Cortex of kidney (tissue), 1 donor: Measurements from ENCODE around the gene EIF2B1.
A peak's percentile ranks its signal among the peaks of the same experiment; 100 is the strongest.

Experiments used
- DNase-seq: peaks from one replicate; lab custom pipeline; 2025; lab: John Stamatoyannopoulos, UW

The EIF2B1 gene

DNA sequence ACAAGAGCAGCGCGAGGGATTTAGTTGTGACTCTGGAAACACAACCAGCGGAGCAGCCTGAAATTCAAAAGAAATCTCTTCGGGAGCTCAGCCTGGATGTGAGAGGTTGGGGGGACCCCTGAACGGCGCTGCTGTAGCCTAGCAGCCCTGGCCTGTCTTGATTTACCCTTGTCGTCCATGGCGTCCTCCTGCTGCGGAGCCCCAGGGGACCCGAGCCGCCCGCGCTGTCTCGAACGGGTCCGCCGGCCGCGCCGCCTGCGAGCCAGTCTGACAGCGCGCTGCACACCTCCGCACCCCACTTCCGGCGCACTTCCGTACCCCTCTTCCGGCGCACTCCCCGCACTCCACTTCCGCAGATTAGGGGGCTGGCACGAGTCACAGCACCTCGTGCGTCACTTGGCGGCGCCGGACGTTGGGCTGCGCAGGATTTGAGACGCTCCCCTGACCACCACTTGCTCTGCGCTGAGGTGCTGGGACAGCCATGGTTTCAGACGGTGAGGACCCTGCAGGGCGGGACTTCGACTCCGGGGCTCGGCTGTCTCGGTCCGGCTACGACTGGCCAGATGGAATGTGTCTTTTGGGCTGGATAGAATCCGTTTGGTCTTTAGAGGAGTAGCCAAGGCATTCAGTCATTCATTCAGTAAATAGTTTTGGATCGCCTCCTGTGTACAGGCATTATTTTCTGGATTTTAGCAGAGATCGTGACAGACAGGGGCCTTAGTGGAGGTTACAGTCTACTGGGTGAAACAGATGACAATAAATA, at the start of gene EIF2B1, which contains the start of gene GTF2H3:
TSS of gene EIF2B1 (minus strand) at position 308 of the 763 bp plus-strand sequence. CDS start at position 179, 129 bp downstream.
TSS of gene GTF2H3 (plus strand) at position 451 of the 763 bp plus-strand sequence. CDS start at position 482, 31 bp downstream.
- peak; percentile 73 for DNase-seq

- DNase-seq: no peak
Observed at GRCh38 chr12:123681605-123682004, 48.1 kb upstream of the EIF2B1 start.

- no peak for DNase-seq
Observed at GRCh38 chr12:123678981-123679380, 45.5 kb upstream of the EIF2B1 start.

DNA sequence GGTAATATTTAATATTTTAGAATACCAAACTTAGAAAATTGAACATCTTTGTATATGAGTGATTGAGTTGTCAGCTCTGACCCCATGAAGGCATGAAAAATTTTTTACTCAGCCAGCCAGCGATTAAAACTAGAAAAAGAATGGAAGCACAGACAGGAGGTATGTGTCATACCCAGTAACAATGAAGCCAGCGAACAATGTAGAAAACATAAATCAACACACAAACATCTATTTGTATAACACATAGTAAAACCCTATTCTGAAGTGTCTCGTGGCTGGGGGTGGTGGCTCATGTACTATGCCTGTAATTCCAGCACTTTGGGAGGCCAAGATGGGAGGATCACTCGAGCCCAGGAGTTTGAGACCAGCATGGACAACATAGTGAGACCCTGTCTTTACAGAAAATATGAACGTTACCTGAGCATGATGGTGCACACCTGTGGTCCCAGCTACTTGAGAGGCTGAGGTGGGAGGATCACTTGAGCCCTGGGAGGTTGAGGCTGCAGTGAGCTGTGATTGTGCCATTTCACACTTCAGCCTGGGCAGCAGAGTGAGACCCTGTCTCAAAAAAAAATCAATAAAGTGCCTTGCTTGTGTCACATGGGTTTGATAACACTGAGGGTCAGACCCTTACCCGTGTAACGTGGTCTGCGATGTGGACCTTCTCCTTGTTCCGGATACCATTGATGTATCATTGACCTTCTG, 43.3 kb upstream of the EIF2B1 start:
- no peak for DNase-seq

GRCh38 chr12:123675436-123675835, 42.0 kb upstream of the EIF2B1 start:
- no peak for DNase-seq

DNA sequence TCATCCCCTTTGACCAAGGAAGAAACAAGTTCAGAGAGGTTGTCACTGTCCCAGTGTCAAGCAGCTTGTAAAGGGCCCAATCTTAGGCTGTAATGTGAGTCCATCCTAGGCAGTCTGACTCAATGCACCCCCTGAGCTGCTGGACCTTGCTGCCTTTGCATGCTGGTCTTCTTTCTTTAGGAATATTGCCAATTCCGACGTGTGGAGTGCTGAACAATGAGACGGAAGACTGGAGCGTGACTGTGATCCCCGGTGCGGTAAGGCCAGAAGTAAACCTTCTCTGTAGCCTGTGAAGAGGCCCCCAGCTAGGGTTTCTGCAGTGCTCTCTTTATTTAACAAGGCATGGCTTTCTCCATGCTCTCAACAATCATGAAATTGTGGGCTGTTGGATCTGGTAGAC, 38.4 kb upstream of the EIF2B1 start:
- DNase-seq: no peak

- peak; percentile 37 for DNase-seq
Observed at GRCh38 chr12:123670882-123671728, 37.6 kb upstream of the EIF2B1 start, which contains the start of gene TCTN2. Gene TCTN2 (plus strand): TSS chr12:123671113. CDS start chr12:123671241, 128 bp downstream.

DNA sequence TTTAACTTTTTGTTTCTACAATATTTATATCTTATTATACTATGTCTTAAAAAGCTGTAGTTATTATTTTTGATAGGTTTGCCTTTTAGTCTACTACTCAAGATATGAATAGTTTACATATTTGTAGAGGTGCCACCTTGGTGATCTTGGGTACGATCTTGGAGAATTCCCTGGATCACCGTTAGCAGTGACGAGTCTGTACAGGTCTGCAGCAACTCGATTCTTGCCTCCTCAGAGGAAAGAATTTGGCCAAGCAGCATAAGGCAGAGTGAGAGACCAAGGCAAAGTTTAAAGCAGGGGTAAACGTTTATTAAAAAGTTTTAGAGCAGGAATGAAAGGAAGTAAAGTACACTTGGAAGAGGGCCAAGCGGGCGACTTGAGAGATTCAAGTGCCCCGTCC, 34.3 kb upstream of the EIF2B1 start:
- no peak for DNase-seq

GRCh38 chr12:123659996-123660727, 26.7 kb upstream of the EIF2B1 start:
- DNase-seq: no peak

- no peak for DNase-seq
Observed at GRCh38 chr12:123657211-123657610, 23.7 kb upstream of the EIF2B1 start.

GRCh38 chr12:123656392-123656791, 22.9 kb upstream of the EIF2B1 start:
- no peak for DNase-seq

- no peak for DNase-seq
Observed at GRCh38 chr12:123655420-123655819, 21.9 kb upstream of the EIF2B1 start.

GRCh38 chr12:123654129-123654701, 20.7 kb upstream of the EIF2B1 start:
- DNase-seq: no peak

DNA sequence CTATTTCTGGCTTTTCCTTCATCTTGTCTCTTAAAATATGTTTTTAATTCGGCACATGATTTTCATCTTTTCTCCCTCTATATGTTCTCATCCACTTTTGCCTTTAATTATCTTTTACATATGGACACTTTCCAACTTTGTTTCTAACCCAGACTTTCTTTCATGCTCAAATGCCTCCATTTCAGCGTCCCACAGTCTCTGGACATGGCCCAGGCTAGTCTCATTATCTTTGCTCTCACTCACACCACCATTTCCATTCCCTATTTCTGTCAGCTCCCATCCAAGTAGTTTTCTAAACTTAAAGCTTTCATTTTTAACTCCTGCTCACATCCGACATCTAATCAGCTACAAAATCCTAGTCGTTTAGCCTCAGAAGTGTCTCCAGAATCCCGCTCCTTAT, 14.9 kb upstream of the EIF2B1 start:
- no peak for DNase-seq

DNA sequence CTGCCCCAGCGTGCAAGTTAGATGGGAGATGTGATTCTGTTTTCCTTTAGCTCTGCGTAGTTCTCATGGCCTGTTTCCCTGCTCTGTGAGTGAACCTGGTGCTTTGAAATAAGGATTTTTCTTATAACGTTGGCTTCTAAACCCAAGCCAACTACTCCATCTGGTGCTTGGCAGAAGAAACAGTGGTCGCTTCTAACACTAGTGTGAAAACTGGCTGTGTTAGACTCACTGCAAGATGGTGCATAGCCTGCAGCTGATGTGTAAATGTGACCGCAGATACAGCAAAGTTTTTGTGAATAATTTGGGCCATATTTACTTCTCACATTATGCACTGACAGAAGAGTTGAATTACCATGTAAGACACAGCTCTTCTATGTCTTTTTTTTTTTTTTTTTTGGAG, 12.4 kb upstream of the EIF2B1 start:
- DNase-seq: no peak

DNA sequence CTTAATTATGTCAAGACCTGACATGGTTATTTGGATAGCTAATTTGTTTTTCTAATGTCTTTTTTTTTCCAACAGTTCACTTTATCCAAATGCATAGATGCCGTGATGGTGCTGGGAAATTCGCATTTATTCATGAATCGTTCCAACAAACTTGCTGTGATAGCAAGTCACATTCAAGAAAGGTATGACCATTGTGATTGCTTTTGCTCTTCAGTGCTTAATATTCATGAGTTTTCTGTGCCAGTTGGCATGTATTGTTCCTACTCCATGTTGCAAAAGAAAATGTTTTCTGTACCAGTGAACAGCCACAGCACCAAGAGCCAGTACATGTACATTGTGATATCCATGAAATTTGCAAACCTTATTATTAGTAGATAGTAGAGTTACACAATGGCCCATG, 11.9 kb upstream of the EIF2B1 start:
- no peak for DNase-seq

GRCh38 chr12:123643911-123644310, 10.4 kb upstream of the EIF2B1 start:
- no peak for DNase-seq

- no peak for DNase-seq
Observed at GRCh38 chr12:123634142-123634561, 666 bp upstream of the EIF2B1 start.

DNA sequence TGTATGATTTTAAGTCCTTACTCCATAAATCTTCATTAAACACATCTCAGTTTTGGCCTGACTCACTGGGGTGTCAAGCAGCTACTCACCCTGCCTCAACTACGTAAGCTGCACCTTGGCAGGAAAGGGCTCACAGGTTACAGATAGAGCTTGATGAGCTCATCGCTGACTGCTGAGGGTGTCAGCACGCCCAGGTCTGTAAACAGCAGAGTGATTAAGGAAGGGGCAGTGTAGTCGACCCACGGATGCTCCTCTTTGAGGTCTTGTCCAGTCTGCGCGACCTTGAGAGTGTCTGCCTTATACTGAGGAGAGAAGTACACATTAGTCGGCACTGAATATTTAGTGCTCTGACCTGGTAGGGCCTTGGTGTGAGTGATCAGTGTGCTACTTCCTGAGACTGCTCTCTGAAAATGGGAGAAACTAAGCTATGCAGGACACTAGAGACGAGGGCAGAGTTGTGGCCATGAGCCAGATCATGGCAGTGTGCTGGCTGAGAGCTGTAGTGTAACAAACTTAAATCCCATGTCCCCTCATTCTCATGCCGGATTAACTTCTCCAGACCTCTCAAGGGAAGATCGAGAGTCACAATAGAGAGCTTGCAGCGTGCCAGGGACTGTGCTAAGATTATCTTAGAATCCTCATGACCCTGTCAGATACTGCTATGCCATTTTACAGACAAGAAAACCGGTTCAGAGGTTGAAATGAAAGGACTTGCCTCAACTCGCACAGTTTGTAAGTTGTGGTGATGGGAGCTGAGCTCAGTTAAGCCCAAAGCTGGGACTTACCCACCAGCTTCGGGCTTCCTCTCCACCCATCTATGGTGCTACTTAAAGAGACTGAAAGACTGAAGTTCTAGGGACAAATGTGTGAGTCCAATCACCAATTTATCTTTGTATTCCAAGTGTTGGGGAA, 11.6 kb downstream of the EIF2B1 start:
- DNase-seq: no peak

GRCh38 chr12:123621101-123621500, 12.4 kb downstream of the EIF2B1 start:
- DNase-seq: no peak
